Ectodermal cell (in vitro differentiated cells): Measurements from ENCODE around the gene POLA1.
"Not testable (repeated sequence)": the region's sequence is repeated elsewhere in the genome, so short reads cannot be mapped to it uniquely, and the experiment has no call there.

ENCODE experiments used
- H3K27ac ChIP-seq: 2 replicates; pipeline ENCODE4 v1.7.0; 2013; ENCODE audit warnings: mild to moderate bottlenecking, low read depth, low read length; ENCODE audit not compliant: insufficient read depth, poor library complexity, severe bottlenecking
- H3K27me3 ChIP-seq: 2 replicates; pipeline ENCODE4 v1.7.0; 2013; ENCODE audit warnings: mild to moderate bottlenecking, low read length; ENCODE audit not compliant: insufficient read depth, control insufficient read depth, poor library complexity, severe bottlenecking
- H3K36me3 ChIP-seq: one replicate; pipeline ENCODE4 v1.7.0; 2013; ENCODE audit warnings: low read length; ENCODE audit not compliant: control insufficient read depth, insufficient read depth
- H3K4me1 ChIP-seq: one replicate; pipeline ENCODE4 v1.7.0; 2013; ENCODE audit warnings: low read length; ENCODE audit not compliant: control insufficient read depth, insufficient read depth
- H3K4me3 ChIP-seq: 2 replicates; pipeline ENCODE4 v1.7.0; 2013; ENCODE audit warnings: low read depth, low read length, control low read depth; ENCODE audit not compliant: insufficient read depth
- H3K9me3 ChIP-seq: 2 replicates; pipeline ENCODE4 v1.7.0; 2013; ENCODE audit warnings: mild to moderate bottlenecking, low read length, moderate library complexity; ENCODE audit not compliant: control insufficient read depth
- WGBS, 2 experiments: methylation state at CpG; one replicate each; pipeline ENCODE4 v1.1.7; 2013; ENCODE audit warnings: missing lambda C conversion rate in 2 of 2; 5-methylcytosine and 5-hydroxymethylcytosine counted together

Gene POLA1

DNA sequence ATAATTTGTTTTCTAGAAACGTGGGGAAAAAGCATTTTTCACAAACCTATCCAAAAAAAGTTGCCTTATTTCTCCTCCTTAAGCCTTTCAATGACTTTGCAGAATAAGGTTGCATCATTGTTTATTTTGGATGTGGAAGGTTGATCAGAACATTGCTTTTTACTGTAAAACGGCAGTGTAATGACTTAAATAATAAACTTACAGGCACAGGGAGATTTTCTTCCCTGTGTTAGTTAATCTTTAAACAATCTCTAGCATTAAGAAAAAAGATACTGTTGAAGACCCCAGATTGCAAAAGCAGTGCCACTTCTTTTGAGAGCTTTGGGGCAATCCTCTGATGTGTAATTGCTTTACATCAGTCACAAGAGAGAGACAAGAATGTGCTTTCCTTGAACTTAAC, 168.6 kb downstream of the POLA1 start:
- Histone ChIP-seq H3K36me3 (no peaks in the 10 kb centered on the region), H3K4me1 (no peaks in the 10 kb centered on the region), H3K4me3 (no peak overlapping the region), H3K27ac (no peak overlapping the region), H3K9me3 (no peaks in the 10 kb centered on the region), H3K27me3 (no peaks in the 10 kb centered on the region)
- WGBS, 2 experiments = 75% methylated on average over 1 of the region's 2 CpGs; no CpG with 5 or more reads in 1 of the 2 experiments

DNA sequence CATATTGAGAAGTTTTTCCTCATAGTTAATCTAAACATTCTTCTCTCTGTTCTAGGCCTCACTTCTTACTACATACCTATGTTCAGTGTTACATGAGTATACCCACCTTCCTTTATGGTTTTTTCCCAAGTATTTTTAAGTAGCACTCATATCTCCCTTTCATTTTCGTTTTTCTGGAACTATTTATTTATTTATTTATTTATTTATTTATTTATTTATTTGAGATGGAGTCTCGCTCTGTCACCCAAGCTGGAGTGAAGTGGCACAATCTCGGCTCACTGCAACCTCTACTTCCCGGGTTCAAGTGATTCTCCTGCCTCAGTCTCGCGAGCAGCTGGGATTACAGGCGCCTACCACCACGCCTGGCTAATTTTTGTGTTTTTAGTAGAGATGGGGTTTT, 170.1 kb downstream of the POLA1 start:
- not testable (repeated sequence) for H3K27ac ChIP-seq, H3K36me3 ChIP-seq, H3K9me3 ChIP-seq, H3K4me1 ChIP-seq, H3K4me3 ChIP-seq, H3K27me3 ChIP-seq
- WGBS, 2 experiments = 88 to 93% methylated on average over 7 of the region's 8 CpGs

DNA sequence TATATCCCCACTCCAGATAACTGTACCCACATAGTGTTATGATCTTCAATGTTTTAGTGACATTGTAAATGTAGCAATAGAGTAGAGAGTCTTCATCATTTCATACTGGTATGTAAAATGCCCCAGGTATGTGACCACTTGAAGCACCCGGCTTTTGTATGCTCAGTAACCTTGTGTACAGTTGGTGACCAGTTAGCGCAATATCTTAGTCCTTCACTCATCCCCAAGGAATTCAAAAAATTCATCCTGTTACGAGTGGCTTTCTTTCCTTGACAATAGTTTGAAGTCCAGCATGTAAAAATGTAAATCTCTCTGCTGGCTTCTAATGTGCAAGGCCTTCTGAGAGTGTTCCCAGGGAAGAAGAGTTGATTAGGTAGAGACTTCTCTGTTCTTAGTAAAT, 176.4 kb downstream of the POLA1 start:
- H3K9me3 ChIP-seq = no peaks in the 10 kb centered on the region
- 96 to 100% methylated on average over 3 of the region's 3 CpGs for WGBS, 2 experiments
- H3K27me3 ChIP-seq = no peaks in the 10 kb centered on the region
- H3K36me3 ChIP-seq = no peaks in the 10 kb centered on the region
- H3K4me1 ChIP-seq = no peaks in the 10 kb centered on the region
- H3K27ac ChIP-seq = no peak overlapping the region
- H3K4me3 ChIP-seq = no peak overlapping the region

DNA sequence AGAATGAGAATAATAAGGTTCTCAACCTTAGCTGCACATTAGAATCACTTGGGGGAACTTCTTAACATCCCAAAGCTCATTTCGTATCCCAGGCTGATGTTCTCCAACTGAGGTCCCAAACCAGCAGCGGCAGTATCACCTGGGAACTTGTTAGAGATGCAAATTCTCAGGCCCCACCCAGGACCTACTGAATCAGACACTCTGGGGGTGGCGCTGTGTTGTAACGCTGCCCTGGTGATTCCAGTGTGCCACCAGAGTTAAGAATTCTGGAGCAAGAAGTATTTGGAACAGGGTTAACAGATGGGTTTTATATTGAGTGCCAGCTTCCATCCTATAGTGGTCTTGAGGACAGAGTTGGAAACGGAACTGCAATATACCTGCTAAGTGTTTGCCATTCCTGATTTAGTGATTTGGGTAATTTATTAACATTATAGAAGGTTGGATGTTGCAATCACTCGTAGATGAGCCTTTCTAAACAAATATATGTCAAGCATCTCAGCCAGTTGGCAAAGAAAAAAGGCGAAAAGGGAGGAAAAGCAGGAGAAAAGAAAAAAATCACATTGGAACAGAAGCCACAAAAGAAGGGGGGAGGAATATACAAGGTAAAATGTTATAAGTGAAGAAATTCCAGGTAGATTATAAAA, 181.0 kb downstream of the POLA1 start:
- Histone ChIP-seq H3K9me3 (no peaks in the 10 kb centered on the region), H3K4me3 (no peak overlapping the region), H3K27ac (no peak overlapping the region), H3K4me1 (peaks cover 13% of the 10 kb centered on the region), H3K27me3 (no peaks in the 10 kb centered on the region), H3K36me3 (no peaks in the 10 kb centered on the region)
- 70 to 74% methylated on average over 6 to 7 of the region's 7 CpGs for WGBS, 2 experiments

DNA sequence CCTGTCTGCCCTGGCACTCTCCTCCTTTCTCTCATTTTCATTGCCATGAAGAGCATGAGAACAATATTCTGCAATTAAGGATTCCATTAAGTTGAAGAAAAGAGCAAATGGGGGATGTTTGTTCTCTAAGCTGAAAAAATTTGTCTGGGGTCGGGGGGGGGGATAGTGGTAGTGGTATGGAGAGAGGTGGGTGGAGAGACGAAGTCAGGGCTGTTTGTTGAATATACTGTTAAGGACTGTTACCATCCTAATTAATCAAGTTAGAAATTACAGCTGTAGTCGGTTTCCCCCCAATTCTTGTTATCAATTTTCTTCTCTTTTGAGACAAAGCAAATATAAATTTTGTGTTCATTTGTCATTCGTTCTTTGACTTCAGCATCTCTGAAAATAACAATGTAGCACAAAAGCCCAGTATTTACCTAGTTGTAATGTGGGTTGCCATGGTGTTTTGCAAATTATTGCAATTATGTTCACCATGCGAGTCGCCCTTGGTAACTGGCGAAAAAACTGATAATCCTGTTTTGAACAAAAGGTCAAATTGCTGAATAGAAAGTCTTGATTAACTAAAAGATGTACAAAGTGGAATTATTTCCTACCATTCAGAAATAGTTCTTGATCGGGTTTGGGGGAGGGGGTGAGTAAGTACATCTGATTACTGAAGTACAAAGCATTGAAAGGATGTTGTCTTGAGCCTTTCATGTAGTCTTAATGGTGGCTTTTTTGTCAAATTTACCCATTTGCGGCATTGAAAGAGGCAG, 183.0 kb downstream of the POLA1 start:
- H3K27ac ChIP-seq = peak overlapping the region; percentile 72
- H3K9me3 ChIP-seq = no peaks in the 10 kb centered on the region
- peaks cover 13% of the 10 kb centered on the region for H3K4me1 ChIP-seq
- no peaks in the 10 kb centered on the region for H3K27me3 ChIP-seq
- H3K4me3 ChIP-seq = no peak overlapping the region
- 86 to 90% methylated on average over 4 to 8 of the region's 9 CpGs for WGBS, 2 experiments
- no peaks in the 10 kb centered on the region for H3K36me3 ChIP-seq

DNA sequence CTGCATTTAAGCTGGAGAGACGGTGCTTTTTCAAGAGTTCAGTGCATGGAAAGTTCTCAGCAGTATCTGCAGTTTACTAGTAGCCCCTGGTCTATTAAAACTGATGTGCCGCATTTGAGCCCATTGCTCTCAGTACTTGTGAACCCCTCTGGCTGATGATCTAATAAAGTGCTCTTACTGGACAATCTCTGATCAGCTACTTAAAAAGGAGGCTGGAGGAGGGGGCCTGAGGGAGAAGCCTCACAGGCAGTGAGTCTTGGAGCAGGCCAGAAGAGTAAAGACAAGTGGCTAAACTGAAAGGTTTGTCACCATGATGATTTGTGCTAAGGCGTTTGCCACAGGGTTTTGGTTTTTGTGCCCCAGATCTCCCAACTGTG, 183.6 kb downstream of the POLA1 start:
- Histone ChIP-seq H3K4me3 (no peak overlapping the region), H3K27me3 (no peaks in the 10 kb centered on the region), H3K4me1 (peaks cover 13% of the 10 kb centered on the region), H3K36me3 (no peaks in the 10 kb centered on the region), H3K27ac (peak overlapping the region; percentile 72), H3K9me3 (no peaks in the 10 kb centered on the region)
- 78 to 82% methylated on average over 3 of the region's 3 CpGs for WGBS, 2 experiments

DNA sequence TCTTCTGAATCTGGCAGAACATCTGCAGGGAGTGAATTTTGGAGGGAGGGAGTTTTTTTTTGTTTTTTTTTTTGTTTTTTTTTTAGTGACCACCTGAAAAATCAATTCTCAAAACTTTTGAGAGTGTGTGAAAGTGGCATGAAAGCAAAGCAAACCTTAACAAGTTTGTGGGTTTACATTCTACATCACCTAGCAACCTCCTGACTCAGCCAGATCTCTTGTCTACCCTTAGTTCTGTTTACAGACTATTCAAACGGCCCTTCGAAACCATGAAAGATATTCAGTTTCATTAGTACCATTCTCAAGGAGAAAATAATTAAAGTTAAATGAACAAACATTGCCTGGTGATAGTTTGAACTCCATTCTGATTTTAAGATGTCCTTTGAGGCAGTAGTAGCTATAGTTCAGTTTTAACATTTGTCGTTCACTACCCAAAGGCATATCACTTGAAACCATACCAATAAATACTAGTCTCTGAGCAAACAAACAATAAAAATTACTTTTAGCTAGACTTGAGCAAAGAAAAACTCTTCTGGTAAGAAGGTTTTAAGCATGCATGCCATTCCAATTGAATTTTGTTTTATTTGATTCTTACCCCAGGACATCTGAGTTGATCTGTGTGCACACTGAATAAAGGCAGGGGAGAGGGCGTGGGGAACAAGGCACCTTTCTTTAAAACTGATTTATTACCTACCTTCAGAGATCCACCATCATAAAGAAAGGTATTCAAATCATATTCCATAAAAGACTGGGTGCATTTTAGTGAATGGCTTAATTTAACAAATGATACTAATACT, 184.3 kb downstream of the POLA1 start:
- H3K4me1 ChIP-seq = peaks cover 13% of the 10 kb centered on the region
- WGBS, 2 experiments = 79% methylated on average over 4 of the region's 4 CpGs; no CpG with 5 or more reads in 1 of the 2 experiments
- H3K27ac ChIP-seq = peak overlapping the region; percentile 72
- H3K36me3 ChIP-seq = no peaks in the 10 kb centered on the region
- H3K9me3 ChIP-seq = no peaks in the 10 kb centered on the region
- no peaks in the 10 kb centered on the region for H3K27me3 ChIP-seq
- no peak overlapping the region for H3K4me3 ChIP-seq

DNA sequence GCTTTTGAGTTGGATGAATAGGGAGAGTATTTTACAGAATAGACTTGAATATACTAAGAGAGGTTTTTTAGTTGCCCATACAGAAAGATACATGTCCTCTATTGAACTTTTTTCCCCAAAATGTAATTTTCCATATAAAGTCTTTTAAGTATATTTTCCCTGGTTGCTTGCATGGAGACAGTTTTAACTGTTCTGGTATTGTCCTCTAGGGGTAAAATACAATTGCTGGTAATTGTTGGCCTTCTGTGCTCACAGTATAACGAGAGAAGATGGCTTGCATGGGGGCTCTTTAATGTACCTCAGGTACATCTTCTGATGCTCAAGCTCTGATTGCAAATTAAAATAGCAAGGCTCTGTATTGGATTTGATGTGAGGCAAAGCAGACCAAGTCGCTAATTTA, 186.0 kb downstream of the POLA1 start:
- Histone ChIP-seq H3K4me3 (no peak overlapping the region), H3K4me1 (peaks cover 13% of the 10 kb centered on the region), H3K36me3 (no peaks in the 10 kb centered on the region), H3K9me3 (no peaks in the 10 kb centered on the region), H3K27ac (no peak overlapping the region), H3K27me3 (no peaks in the 10 kb centered on the region)
- 93 to 100% methylated on average over 2 of the region's 2 CpGs for WGBS, 2 experiments

DNA sequence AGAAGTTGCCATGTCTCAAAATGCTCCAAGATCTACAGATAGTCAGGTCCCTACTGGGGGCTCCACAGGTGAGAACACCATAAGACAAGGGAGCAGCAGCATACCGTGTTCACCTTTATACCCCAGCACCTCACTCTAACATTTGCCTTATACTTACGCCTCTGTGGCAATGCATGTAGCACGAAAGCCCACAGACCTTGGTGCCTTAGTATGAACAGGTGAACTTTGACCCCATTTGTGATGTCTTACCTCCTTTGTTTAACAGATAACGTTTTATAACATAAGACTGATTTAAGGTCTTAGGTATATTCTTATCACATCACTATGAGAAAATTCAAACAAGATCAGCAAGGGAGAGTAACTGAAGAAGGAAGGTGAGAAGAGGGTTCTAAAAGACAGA, 193.2 kb downstream of the POLA1 start:
- Histone ChIP-seq H3K9me3 (no peaks in the 10 kb centered on the region), H3K27ac (no peak overlapping the region), H3K4me1 (no peaks in the 10 kb centered on the region), H3K36me3 (no peaks in the 10 kb centered on the region), H3K27me3 (no peaks in the 10 kb centered on the region), H3K4me3 (no peak overlapping the region)
- 95 to 98% methylated on average over 3 of the region's 4 CpGs for WGBS, 2 experiments

DNA sequence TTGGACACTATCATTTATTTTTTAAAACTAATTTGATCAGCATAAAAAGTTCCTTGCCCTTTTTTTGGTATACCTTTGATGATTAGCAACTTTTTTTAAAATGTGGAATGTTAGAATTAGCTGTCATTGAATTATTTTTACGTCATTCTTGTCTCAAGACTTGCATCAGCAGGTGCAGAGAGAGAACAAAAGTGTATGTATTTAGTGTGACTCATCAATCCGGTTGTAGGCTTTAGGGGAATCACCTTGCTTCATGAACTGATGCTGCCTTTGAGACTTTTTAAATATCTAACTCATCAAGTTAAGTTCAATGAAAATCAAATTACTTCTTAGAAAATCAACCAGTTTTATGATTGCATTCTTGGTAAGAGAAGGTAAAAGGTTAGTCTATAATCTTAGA, 197.0 kb downstream of the POLA1 start:
- 95 to 100% methylated on average over 1 to 2 of the region's 2 CpGs for WGBS, 2 experiments
- Histone ChIP-seq H3K36me3 (peaks cover 2% of the 10 kb centered on the region), H3K27ac (no peak overlapping the region), H3K4me1 (no peaks in the 10 kb centered on the region), H3K4me3 (no peak overlapping the region), H3K27me3 (no peaks in the 10 kb centered on the region), H3K9me3 (no peaks in the 10 kb centered on the region)
